PC-9 (cell line): ENCODE data around the gene TANK.

ENCODE experiments used
- EZH2 ChIP-seq: fragments of 200-600 bp; sonication (generic); IDR thresholded peaks from 2 replicates; pipeline ENCODE4 v1.8.0; 2017; ENCODE audit warnings: antibody characterized with exemption, low read depth
- TF ChIP-seq, protein P1 (sequence below): fragments of 200-600 bp; sonication (generic); conservative IDR thresholded peaks from 2 replicates; pipeline ENCODE4 v1.6.1; 2017; ENCODE audit warnings: mixed run types, antibody characterized with exemption, mild to moderate bottlenecking, moderate library complexity

DNA sequence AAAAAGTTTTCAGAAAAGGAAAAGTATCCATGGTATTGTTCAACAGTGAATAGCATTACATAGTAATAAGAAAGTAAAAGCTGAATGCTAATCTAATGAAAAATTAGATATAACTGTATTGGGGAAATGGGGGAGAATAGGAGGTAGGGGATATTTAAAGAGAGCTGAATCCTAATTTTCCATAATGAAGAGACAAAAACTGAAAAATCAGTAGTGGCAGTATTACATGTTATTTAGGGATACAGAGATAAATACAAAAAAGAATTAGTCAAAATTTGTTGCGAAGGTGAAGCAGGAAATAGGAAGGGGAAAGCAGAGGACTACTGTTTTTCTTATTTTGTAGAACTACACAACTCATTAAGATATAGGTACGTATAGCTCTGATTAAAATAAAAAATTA, 9.1 kb downstream of the TANK start:
- TF ChIP-seq EZH2: no peak
- TF ChIP-seq, protein P1, sequence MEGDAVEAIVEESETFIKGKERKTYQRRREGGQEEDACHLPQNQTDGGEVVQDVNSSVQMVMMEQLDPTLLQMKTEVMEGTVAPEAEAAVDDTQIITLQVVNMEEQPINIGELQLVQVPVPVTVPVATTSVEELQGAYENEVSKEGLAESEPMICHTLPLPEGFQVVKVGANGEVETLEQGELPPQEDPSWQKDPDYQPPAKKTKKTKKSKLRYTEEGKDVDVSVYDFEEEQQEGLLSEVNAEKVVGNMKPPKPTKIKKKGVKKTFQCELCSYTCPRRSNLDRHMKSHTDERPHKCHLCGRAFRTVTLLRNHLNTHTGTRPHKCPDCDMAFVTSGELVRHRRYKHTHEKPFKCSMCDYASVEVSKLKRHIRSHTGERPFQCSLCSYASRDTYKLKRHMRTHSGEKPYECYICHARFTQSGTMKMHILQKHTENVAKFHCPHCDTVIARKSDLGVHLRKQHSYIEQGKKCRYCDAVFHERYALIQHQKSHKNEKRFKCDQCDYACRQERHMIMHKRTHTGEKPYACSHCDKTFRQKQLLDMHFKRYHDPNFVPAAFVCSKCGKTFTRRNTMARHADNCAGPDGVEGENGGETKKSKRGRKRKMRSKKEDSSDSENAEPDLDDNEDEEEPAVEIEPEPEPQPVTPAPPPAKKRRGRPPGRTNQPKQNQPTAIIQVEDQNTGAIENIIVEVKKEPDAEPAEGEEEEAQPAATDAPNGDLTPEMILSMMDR: no peak
